ENCODE results near the gene RSL1D1.
A peak's percentile ranks its signal among the peaks of the same experiment; 100 is the strongest.
"Not testable (repeated sequence)": the region's sequence is repeated elsewhere in the genome, so short reads cannot be mapped to it uniquely, and the experiment has no call there.

The RSL1D1 gene

DNA sequence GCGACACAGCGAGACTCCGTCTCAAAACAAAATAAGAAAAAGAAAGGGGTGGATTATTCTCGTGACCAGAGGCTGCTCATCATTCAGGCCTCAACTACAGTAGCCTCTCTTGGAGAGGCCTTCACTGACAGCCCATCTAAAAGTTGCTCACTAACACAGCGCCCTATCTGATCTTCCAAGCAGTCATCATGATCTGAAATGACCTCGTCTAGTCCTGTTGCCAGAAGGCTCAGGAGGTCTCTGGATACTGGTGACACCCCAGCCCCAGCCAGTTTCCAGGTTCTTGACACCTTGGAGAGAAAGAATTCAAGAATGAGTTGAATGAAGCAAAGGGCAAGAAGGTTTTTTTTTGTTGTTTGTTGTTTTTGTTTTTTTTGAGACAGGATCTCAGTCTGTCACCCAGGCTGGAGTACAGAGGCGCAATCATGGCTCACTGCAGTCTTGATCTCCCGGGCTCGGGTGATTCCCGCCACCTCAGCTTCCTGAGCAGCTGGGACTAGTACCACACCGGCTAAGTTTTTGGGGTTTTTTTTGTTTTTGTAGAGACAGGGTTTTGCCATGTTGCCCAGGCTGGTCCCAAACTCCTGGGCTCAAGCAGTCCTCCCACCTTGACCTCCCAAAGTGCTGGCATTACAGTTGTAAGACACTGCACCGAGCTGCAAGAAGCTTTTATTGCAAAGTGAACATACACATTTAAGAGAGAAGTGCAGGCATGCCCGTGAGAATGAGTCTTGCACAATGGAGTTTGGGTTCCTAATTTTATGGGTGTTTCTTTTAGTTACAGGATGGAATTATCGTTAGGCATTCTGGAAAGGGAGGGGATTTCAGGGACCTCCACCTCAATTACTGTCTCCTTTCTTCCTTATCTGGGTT is 51.6 kb downstream of the RSL1D1 start:
- FAIRE-seq = peak; percentile 35
- no peak for DNase-seq (ENCODE audit: insufficient read length, low spot score)

DNA sequence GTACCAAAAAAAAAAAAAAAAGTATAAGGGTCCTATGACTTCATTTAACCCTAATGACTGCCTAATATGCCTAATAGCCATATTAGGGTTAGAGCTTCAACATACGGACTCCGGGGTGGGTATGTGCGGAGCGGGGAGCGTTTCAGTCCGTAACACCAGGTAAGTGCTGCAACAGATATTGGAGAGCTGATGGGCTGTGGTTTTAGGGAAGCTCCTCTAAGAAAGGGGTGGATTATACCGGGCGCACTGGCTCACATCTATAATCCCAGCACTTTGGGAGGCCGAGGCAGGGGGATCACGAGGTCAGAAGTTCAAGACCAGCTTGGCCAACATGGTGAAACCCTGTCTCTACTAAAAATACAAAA is 52.3 kb downstream of the RSL1D1 start:
- FAIRE-seq (no peak), DNase-seq (ENCODE audit: insufficient read length, low spot score) (no peak)

DNA sequence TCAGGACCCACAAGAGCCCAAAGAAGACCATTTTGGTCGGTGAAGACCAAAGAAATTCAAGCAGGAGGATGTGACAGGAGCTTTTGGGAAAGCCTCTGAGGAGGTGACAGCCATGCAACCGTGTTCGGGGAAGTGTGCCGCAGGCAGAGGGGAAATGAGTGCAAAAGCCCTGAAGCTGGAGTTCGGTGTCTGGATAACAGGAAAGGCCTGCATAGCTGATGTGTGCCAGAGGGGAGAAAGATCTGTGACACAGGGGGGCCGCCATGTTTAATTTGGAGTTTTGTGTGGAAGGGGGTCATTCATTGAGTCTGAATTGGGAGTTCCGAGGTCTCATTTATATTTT is 53.4 kb downstream of the RSL1D1 start:
- DNase-seq (ENCODE audit: insufficient read length, low spot score) (no peak), FAIRE-seq (no peak)

DNA sequence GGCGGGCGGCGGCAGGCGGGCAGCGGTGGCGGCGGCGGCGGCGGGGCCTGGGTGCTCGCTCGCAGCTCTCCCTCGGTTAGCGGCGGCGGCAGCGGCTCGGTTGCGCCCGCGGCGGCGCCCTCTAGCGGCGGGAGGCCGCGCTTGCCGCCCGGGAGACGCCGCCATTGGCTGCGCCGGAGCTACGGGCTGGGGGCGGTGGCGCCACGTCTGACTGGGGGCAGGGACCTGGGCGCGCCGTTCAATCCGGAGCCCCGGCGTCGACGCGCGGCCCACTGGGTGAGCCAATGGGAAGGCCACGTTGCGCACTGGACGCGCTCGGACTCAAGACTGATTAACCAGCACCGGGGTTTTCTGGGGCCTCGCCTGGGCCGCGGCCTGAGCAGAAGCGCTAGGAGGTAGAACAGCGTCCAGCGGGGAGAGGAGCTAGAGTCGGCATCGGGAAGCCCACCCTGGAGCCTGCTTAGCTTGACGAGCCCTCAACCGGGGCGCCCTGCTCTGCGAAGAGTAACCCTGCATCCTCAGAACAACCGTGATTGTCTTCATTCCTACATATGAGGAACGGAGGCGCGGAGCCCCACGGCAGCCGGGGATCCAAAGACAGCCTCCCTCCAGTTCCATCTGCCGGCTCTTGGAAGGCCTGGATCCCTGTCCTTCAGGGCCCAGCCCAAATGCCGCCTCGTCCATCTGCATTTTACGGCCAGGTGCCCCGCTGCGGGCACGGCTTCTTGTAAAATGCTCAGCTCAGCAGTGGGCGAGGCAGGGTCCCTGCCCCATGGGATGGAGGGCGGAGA is 54.0 kb downstream of the RSL1D1 start, which contains the start of gene ZC3H7A:
Gene ZC3H7A, minus strand, starts transcription at position 93 of the 791 bp plus-strand sequence. CDS start 14,904 bp downstream, outside the sequence.
- DNase-seq (ENCODE audit: insufficient read length, low spot score) (peak; percentile 92), FAIRE-seq (peak; percentile 91)

DNA sequence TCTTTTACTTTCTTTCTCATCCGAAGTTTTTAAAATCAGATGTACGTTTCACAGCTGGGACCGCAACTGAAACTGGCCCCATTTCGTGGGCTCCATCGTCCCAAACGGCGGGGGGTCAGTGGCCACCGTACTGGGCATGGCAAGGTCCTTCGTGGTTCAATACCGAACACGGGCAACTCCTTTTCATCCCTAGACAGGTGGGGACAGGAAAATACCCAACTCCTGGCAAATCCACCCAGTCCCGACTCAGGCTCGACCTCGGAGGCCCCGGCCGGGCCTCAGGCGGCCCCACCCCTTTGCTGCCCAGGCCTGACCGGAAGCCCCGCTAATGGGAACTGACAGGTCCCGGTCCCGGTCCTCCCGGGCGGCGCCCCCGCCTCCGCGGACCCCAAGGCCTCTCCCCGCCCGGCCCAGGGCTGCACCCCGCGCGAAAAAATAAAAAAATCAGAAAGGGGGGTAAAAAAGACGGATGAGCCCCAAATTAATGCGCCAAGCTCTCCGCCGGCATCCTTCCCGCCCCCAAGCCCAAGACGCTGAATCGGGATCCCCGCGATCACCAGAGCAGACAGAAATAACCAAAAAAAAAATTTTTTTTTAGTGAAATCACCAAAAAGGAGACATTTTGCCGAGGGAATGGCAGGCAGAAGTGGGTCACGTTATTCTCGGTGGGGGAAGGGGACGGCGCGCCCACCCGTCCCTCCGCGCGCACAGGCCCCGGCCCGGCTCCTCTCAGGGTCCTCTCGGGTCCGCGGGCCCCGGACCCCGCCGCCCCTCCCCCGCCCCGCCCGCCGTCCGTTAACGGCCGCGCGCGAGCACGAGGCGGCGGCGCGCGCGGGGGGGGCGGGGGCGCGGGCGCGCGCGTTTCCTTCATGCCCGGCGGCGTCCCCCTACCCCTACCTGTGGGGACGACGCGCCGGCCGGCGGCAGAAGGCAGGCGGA is 54.8 kb downstream of the RSL1D1 start:
- FAIRE-seq = no peak
- DNase-seq (ENCODE audit: insufficient read length, low spot score) = no peak

DNA sequence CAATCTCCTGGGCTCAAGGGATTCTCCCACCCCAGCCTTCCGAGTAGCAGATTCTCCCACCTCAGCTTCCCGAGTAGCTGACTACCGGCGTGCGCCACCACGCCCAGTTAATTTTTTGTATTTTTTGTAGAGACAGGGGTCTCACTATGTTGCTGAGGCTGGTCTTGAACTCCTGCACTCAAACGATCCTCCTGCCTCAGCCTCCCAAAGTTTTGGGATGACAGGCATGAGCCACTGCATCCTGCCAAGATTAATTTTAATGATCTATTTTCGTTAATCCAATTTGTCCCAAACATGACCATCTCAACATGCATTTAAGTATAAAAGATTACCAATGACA is 55.5 kb downstream of the RSL1D1 start:
- DNase-seq (ENCODE audit: insufficient read length, low spot score) (no peak), FAIRE-seq (no peak)

DNA sequence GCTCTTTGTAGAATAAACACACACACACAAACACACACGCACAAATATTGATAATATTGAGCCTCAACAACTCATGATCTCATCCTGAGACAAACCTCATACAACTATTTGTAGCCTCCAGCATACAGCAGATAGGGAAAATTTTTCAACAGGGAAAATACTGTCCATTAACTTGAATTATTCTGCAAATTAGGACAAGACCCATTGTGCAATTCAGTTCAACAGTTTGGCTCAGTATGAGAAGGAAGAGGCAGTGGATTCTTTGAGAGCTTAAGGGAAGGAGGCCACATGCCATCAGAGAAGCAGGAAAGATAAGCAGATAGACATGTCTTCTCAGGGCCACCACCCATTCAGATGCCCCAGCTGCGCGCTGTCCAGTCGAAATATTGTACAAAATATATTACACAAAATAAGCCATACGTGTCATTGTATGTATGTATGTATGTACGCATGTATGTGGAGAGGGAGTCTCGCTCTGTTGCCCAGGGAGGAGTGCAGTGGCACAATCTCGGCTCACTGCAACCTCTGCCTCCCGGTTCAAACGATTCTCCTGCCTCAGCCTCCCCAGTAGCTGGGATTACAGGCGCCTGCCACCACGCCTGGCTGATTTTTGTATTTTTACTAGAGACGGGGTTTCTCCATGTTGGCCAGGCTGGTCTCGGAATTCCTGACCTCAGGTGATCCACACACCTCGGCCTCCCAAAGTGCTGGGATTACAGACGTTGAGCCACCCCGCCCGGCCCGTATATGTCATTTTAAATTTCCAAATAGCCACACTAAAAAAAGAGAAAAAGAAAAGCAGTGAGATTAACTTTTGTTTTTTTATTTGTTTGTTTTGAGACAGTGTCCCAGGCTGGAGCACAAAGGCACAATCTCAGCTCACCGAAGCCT is 56.1 kb downstream of the RSL1D1 start:
- no peak for DNase-seq (ENCODE audit: insufficient read length, low spot score)
- FAIRE-seq = no peak

DNA sequence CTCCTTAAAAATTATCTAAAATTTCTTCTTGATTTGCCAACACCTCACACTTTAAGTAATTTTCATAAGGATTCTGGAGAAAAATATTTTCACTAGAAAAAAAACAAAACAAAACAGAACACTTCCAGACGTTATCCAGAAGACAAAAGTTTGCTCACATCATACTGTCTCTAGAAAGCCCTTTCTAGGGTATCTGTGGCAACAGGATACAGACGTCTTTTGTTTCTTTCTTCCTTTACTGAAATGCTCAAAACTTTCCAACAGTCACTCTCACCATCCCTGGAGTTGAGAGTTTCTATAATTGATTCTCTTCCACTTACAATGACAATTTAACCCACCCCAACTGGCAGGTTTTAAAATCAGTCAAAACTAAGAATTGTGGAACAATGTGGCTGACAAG is 56.9 kb downstream of the RSL1D1 start:
- DNase-seq (ENCODE audit: insufficient read length, low spot score) = no peak
- FAIRE-seq = no peak

DNA sequence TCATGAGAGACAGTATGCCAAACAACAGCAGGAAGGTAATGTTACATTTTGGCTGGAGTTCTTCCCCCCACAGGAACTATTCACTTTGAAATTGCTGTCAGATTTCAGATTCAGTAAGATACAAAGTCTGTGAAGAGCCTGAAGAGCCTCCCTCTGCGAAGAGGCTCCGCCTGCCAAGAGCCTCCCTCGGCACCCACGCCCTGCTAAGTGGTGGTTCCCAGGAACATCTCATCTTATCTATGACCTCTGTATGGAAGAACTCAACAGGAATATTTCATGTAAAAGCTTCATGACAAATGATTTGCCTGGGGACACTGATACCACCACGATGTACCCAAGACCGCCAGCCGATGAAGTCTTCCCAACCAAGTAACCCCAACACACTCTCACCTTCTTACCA is 57.5 kb downstream of the RSL1D1 start:
- no peak for FAIRE-seq
- DNase-seq (ENCODE audit: insufficient read length, low spot score) = no peak

DNA sequence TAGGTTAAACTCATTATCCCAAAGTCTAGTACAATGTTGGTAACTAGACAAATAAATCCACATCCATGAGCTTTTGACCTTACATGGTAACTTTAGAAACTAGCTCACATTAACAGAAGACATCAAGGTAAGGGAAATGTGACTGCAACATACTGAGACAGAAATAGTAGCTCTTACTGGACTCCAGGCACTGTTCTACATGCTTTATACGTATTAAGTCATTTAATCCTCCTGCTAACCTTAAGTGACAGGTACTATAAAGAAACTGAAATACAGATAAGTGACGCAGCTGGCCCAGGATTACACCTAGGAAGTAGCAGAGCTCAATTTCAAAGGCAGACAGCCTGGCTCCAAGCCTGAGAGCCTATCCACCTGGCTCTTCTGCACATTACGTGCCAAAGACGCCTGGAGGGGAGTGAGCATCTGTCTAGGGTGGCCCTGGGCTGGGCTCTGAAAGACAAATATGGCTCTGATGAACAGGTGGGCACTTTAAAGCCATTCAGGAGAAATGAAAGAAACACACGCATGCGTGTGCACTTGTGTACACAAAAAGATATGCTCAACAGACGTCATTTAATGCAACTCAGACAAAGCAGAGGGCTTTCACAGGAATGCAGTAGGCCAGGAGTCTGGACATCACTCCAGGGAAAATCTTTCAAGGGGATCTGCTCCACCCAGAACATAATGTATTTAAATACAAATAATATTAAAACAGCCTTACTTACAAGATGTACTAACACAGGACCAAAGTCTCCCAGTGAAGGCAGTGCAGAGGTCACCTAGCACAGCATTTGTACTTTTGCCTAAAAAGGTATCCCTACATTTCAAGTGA is 58.7 kb downstream of the RSL1D1 start:
- DNase-seq (ENCODE audit: insufficient read length, low spot score) = no peak
- no peak for FAIRE-seq

DNA sequence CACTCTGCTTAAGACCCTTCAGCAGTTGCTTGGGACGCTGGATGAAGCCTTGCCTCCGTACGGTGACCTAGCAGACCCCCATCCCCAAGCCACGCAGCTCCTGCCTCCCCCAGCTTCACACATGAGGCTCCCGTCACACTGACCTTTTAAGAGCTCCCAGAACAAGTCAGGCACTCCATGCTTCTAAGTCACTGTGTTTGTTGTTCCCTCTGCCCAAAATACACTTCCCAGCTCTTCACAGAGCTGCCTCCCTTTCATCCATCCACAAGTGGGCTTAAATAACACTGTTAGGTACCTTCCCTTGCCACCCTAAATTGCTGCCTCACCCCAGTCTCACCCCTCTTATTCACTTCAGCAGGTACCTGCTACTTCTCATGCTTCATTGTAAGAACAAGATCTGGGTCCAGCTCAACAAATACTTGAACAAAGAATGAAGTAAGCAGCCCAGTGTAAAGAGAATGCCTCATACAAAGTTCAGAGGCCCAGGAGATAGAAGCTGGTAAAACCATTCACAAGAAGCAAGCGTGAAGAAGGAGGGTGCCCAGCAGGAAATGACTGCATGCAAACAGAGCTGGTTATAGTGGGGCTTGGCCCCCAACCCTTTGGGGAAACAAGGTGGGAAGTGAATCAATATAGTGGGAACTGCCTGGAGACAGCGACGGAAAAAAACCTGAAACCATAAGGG is 60.1 kb downstream of the RSL1D1 start:
- DNase-seq (ENCODE audit: insufficient read length, low spot score) (no peak), FAIRE-seq (no peak)

DNA sequence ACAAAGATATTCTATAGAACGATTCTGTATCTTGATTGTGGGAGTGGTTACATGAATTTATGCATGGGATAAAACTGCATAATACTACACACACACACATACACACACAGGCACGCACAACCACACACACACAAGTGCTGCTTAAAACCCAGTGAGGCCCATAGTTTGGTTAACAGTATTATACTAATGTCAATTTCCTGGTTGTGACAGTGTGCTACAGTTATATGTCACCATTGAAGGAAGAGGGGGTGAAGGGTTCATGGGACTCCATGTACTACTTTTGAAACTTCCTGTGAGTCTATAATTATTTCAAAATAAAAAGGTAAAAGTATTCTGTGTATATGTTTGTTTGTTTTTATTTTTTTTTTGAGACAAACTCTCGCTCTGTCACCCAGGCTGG is 62.4 kb downstream of the RSL1D1 start:
- DNase-seq (ENCODE audit: insufficient read length, low spot score) (no peak), FAIRE-seq (no peak)

DNA sequence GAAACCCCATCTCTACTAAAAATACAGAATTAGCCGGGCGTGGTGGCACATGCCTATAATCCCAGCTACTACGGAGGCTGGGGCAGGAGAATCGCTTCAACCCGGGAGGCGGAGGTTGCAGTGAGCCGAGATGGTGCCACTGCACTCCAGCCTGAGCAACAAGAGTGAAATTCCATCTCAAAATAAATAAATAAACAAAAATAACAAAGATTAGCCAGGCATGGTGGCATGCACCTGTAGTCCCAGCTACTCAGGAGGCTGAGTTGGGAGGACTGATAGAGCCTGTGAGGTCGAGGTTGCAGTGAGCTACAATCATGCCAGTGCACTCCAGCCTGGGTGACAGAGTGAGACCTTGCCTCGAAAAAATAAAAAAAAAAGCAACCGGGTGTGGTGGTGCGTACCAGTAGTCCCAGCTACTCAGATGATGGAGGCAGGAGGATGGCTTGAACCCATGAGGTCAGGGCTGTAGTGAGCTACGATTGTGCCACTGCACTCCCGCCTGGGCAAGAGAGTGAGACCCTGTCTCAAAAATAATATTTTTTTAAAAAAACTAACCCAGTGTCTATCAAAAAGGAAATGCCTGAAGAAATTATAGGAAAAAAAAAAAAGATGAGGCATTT is 66.3 kb downstream of the RSL1D1 start:
- FAIRE-seq = not testable (repeated sequence)

DNA sequence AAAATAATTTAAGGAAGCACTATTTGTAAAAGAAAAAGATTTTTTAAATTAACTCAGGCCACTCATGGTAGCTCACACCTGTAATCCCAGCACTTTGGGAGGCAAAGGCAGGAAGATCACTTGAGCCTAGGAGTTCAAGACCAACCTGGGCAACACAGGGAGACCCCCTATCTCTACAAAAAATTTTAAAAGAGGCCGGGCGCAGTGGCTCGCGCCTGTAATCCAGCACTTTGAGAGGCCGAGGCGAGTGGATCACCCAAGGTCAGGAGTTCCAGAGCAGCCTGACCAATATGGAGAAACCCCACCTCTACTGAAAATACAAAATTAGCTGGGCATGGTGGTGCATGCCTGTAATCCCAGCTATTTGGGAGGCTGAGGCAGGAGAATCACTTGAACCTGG is 67.0 kb downstream of the RSL1D1 start:
- not testable (repeated sequence) for FAIRE-seq

More for the DNA sequence above, 66.3 kb downstream of the RSL1D1 start:
- DNase-seq (ENCODE audit: insufficient read length, low spot score) = not testable (repeated sequence)

DNA sequence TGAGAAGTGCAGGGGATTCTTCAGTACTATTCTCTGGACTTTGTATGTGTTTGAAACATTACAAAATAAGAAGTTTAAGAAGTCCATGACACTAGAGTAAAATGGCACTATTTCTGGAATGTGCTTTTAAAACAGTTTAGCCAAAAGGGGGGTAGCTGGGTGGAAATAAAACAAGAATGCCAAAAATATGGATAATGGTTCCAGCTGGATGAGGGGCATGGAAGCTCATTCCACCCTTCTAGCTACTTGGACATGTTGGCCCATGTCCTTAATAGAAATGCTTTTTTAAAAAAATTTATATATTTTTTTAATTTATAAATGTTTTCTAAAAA is 67.3 kb downstream of the RSL1D1 start:
- FAIRE-seq (no peak), DNase-seq (ENCODE audit: insufficient read length, low spot score) (no peak)

More for the DNA sequence above, 67.0 kb downstream of the RSL1D1 start:
- DNase-seq (ENCODE audit: insufficient read length, low spot score) = not testable (repeated sequence)
